ENCODE results near the gene ECE1. TPM values are rescaled to one million over a fixed set of nuclear protein-coding genes. Genes with fewer than 3 reads are reported as not detected.
A peak's percentile ranks its signal among the peaks of the same experiment; 100 is the strongest.
"Not testable (repeated sequence)": the region's sequence is repeated elsewhere in the genome, so short reads cannot be mapped to it uniquely, and the experiment has no call there.

ECE1 gene
- total RNA-seq, 1 donor from 2014 or later, result 90.9 TPM

- H3K9me3 ChIP-seq, result no peaks in the 10 kb centered on the region
Observed at GRCh38 chr1:21284206-21285054, 5.8 kb downstream of the ECE1 start.

DNA sequence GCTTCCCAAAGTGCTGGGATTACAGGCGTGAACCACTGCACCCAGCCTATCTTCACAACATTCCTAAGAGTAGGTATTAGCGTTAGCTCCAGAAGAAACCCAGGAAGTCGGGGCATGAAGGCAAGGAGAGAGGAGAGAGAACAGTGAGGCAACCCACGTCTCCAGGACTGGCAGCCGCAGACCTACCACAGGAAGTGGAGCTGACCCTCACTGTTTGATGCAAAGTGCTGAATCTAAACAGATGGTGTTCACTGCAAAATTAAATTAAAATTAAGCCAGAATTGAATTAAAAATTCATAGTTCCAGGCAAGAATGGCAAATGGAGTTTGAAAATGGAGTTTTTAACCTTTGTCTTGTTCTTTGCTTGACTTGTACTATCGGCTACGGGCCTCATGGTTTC is 6.7 kb downstream of the ECE1 start:
- ATAC-seq, result no peak
- no peaks in the 10 kb centered on the region for H3K36me3 ChIP-seq
- no peak for TF ChIP-seq CTCF (IDR thresholded peaks at IDR 0.05)

More at GRCh38 chr1:21284206-21285054, 5.8 kb downstream of the ECE1 start:
- peaks cover 55% of the 10 kb centered on the region for H3K4me1 ChIP-seq
- H3K27ac ChIP-seq, result peak overlapping the region; percentile 15
- H3K4me3 ChIP-seq, result no peak overlapping the region
- no peaks in the 10 kb centered on the region for H3K27me3 ChIP-seq (ENCODE audit: low read depth)
- intact Hi-C loops (cut with DNase I), result no loop called here
- ATAC-seq (peak; percentile 23 to 40), DNase-seq (no peak)
- TF ChIP-seq CTCF (IDR thresholded peaks at IDR 0.05), result no peak
- no peaks in the 10 kb centered on the region for H3K36me3 ChIP-seq

GRCh38 chr1:21282020-21282419 is 8.2 kb downstream of the ECE1 start:
- ATAC-seq; H3K9me3 ChIP-seq; DNase-seq; H3K4me3 ChIP-seq; intact Hi-C loops (cut with DNase I); H3K36me3 ChIP-seq; H3K27me3 ChIP-seq (ENCODE audit: low read depth): not testable (repeated sequence)
- peaks cover 66% of the 10 kb centered on the region for H3K4me1 ChIP-seq
- peak overlapping the region; percentile 94 for H3K27ac ChIP-seq

More for the DNA sequence above, 6.7 kb downstream of the ECE1 start:
- intact Hi-C loops (cut with DNase I), result no loop called here
- H3K4me1 ChIP-seq, result peaks cover 55% of the 10 kb centered on the region
- H3K27me3 ChIP-seq (ENCODE audit: low read depth), result no peaks in the 10 kb centered on the region
- no peaks in the 10 kb centered on the region for H3K9me3 ChIP-seq
- H3K27ac ChIP-seq, result no peak overlapping the region
- DNase-seq, result no peak
- no peak overlapping the region for H3K4me3 ChIP-seq

GRCh38 chr1:21280482-21280881 is 9.8 kb downstream of the ECE1 start:
- Histone ChIP-seq H3K36me3 (no peaks in the 10 kb centered on the region), H3K9me3 (no peaks in the 10 kb centered on the region), H3K4me1 (peaks cover 77% of the 10 kb centered on the region), H3K27me3 (ENCODE audit: low read depth) (no peaks in the 10 kb centered on the region), H3K4me3 (no peak overlapping the region), H3K27ac (peak overlapping the region; percentile 94)
- TF ChIP-seq CTCF (IDR thresholded peaks at IDR 0.05), result no peak
- intact Hi-C loops (cut with DNase I), result no loop called here
- DNase-seq, result no peak
- ATAC-seq, result peak; percentile 10 to 28

DNA sequence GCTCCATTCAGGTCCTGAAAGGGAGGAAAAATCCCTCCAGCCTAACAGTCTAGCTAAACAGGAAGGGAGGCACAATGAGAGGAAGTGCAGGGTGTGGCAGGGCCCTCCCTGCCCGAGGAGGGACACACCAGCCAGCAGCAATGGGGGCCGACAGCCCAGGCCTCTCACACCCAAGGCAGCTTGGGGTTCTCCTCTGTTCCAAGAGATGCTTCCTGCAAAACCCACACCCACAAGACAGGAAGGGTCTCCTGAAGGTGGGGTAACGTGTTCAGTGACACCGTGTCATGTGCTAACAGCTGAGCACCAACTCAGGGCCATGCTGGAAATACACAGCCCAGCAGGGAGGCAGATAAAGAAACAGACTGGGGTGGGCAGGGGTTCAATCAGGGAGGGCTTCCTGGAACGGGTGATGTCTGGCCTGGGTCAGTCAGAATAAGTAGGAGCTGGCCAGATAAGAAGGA is 10.2 kb downstream of the ECE1 start:
- DNase-seq, result peak; percentile 70
- peak; percentile 64 to 78 for ATAC-seq
- no peak for TF ChIP-seq CTCF (IDR thresholded peaks at IDR 0.05)
- Histone ChIP-seq H3K36me3 (no peaks in the 10 kb centered on the region), H3K4me3 (peak overlapping the region; percentile 39), H3K9me3 (no peaks in the 10 kb centered on the region), H3K27me3 (ENCODE audit: low read depth) (no peaks in the 10 kb centered on the region), H3K27ac (peak overlapping the region; percentile 94), H3K4me1 (peaks cover 77% of the 10 kb centered on the region)
- intact Hi-C loops (cut with DNase I), result no loop called here
